Measurements from ENCODE around the gene NR2C2.

DNA sequence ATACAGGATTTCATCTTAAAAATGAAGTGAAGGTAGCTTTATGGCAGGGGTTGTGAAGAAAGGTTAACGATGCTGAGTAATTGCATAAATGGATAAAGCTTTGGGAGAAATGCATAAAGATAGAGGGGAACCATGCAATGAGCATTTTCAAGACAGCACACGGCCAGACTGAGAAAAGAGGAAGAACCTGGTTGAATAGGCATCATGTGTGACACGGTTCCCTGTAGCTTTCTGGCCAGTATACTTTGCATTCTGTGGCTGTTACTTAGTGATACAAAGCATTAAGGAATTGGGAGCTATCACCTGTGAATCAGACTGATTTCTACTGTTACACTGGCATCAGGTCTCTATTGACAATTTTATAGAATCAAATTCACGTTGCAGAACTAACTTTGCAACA is 33.3 kb downstream of the NR2C2 start:
- TF ChIP-seq CTCF (IDR thresholded peaks at IDR 0.05) (no peak), POLR2A (IDR thresholded peaks at IDR 0.05) (no peak)
